ENCODE measurements around the gene RNASE1.

RNASE1 gene

DNA sequence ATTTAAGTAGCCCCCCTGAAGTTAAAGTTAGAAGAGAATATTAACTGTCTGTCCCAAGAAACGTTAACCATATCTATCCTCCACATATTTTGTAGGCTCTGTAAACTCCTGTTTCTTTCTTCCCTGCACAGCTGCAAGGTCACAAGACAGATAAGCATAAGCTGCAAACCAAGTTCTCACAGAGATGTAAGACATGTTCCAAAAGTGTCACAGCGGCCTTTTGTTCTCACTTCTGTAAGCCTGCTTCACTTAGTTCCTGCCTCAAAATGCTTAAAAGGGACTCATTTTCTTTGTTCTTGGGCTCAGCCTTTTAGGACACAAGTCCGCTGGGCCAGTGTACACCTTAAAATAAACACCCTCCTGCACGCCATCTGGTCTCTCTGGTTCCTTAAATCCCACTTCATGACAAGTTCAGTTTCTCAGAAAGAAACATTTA is 3.2 kb downstream of the RNASE1 start:
- Histone ChIP-seq H2AFZ (ENCODE audit: low read depth, low read length) (no peak overlapping the region), H3K4me2 (ENCODE audit: low read length) (peak overlapping the region; percentile 59), H3K27me3 (ENCODE audit: low read depth, low read length) (0 out of 2 replicates have a peak, but pooled peaks cover 4% of the 10 kb centered on the region), H3K9ac (ENCODE audit: low read length) (no peak overlapping the region; the same call in 1 of the 2 replicates), H3K4me3 (ENCODE audit: low read length) (no peak overlapping the region; the same call in 1 of the 2 replicates), H3K9me3 (ENCODE audit: insufficient read depth, low read length) (no peaks in the 10 kb centered on the region), H3K36me3 (replicated peaks; ENCODE audit: low read depth, low read length) (no peaks in the 10 kb centered on the region), H3K79me2 (ENCODE audit: low read length) (no peaks in the 10 kb centered on the region), H3K27ac (ENCODE audit: low read length) (0 out of 2 replicates have a peak overlapping the region, but pooled peaks have one; percentile 1), H3K4me1 (ENCODE audit: low read length) (peaks cover 35% of the 10 kb centered on the region), H4K20me1 (ENCODE audit: insufficient read depth, low read length) (no peaks in the 10 kb centered on the region)
- TF ChIP-seq, protein P1, sequence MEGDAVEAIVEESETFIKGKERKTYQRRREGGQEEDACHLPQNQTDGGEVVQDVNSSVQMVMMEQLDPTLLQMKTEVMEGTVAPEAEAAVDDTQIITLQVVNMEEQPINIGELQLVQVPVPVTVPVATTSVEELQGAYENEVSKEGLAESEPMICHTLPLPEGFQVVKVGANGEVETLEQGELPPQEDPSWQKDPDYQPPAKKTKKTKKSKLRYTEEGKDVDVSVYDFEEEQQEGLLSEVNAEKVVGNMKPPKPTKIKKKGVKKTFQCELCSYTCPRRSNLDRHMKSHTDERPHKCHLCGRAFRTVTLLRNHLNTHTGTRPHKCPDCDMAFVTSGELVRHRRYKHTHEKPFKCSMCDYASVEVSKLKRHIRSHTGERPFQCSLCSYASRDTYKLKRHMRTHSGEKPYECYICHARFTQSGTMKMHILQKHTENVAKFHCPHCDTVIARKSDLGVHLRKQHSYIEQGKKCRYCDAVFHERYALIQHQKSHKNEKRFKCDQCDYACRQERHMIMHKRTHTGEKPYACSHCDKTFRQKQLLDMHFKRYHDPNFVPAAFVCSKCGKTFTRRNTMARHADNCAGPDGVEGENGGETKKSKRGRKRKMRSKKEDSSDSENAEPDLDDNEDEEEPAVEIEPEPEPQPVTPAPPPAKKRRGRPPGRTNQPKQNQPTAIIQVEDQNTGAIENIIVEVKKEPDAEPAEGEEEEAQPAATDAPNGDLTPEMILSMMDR (IDR thresholded peaks at IDR 0.05; ENCODE audit: low read depth, low read length), result no peak
- TF ChIP-seq EZH2phosphoT487 (IDR thresholded peaks at IDR 0.05; ENCODE audit: low read depth), result no peak

DNA sequence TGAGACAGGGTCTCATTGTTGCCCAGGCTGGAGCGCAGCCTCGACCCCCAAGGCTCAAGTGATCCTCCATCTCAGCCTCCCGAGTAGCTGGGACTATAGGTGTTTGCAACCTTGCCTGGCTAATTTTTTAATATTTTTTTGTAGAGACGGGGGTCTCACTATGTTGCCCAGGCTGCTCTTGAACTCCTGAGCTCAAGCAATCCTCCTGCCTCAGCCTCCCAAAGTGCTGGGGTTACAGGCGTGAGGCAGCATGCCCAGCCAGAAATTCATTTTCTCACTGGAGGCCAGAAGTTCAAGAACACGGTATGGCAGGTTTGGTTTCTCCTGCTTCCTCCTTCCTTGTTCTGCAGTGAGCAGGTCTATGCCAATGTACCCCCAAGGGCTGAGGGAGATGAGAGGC is 3.7 kb downstream of the RNASE1 start:
- Histone ChIP-seq H3K79me2 (ENCODE audit: low read length) (no peaks in the 10 kb centered on the region), H2AFZ (ENCODE audit: low read depth, low read length) (no peak overlapping the region), H3K4me1 (ENCODE audit: low read length) (peaks cover 35% of the 10 kb centered on the region), H3K27ac (ENCODE audit: low read length) (no peak overlapping the region), H3K9ac (ENCODE audit: low read length) (no peak overlapping the region), H3K27me3 (ENCODE audit: low read depth, low read length) (0 out of 2 replicates have a peak, but pooled peaks cover 4% of the 10 kb centered on the region), H4K20me1 (ENCODE audit: insufficient read depth, low read length) (no peaks in the 10 kb centered on the region), H3K4me2 (ENCODE audit: low read length) (peak overlapping the region; percentile 59; the same call in 1 of the 2 replicates), H3K36me3 (replicated peaks; ENCODE audit: low read depth, low read length) (no peaks in the 10 kb centered on the region), H3K4me3 (ENCODE audit: low read length) (no peak overlapping the region), H3K9me3 (ENCODE audit: insufficient read depth, low read length) (no peaks in the 10 kb centered on the region)
- no peak for TF ChIP-seq EZH2phosphoT487 (IDR thresholded peaks at IDR 0.05; ENCODE audit: low read depth)
- TF ChIP-seq, protein P1 (IDR thresholded peaks at IDR 0.05; ENCODE audit: low read depth, low read length), result no peak

DNA sequence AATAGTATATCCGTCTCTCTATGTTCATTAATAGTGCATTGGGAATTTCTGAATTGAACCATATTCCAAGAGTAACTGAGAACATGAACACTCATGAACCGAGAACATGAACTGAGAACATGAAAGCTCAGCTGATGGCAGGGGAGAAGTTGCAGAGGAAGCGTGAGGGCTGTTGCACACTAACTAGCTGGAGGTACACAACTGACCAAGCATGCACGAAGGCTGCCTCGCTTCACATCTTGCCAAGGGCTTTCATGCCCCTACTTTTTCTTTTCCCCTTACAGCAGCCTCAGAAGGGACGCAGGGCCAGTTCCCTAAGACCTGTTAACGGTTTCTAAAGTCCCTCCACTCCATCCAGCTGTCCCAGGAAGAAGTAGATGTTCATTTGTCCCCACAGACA is 4.3 kb downstream of the RNASE1 start:
- Histone ChIP-seq H3K9ac (ENCODE audit: low read length) (peak overlapping the region; percentile 20; the same call in 1 of the 2 replicates), H3K79me2 (ENCODE audit: low read length) (no peaks in the 10 kb centered on the region), H3K36me3 (replicated peaks; ENCODE audit: low read depth, low read length) (no peaks in the 10 kb centered on the region), H3K27ac (ENCODE audit: low read length) (0 out of 2 replicates have a peak overlapping the region, but pooled peaks have one; percentile 27), H4K20me1 (ENCODE audit: insufficient read depth, low read length) (no peaks in the 10 kb centered on the region), H3K27me3 (ENCODE audit: low read depth, low read length) (0 out of 2 replicates have a peak, but pooled peaks cover 4% of the 10 kb centered on the region), H2AFZ (ENCODE audit: low read depth, low read length) (peak overlapping the region; percentile 22; the same call in 1 of the 2 replicates), H3K4me2 (ENCODE audit: low read length) (peak overlapping the region; percentile 60), H3K9me3 (ENCODE audit: insufficient read depth, low read length) (no peaks in the 10 kb centered on the region), H3K4me3 (ENCODE audit: low read length) (peak overlapping the region; percentile 14; the same call in 1 of the 2 replicates), H3K4me1 (ENCODE audit: low read length) (peaks cover 35% of the 10 kb centered on the region)
- TF ChIP-seq, protein P1 (IDR thresholded peaks at IDR 0.05; ENCODE audit: low read depth, low read length), result no peak
- no peak for TF ChIP-seq EZH2phosphoT487 (IDR thresholded peaks at IDR 0.05; ENCODE audit: low read depth)

DNA sequence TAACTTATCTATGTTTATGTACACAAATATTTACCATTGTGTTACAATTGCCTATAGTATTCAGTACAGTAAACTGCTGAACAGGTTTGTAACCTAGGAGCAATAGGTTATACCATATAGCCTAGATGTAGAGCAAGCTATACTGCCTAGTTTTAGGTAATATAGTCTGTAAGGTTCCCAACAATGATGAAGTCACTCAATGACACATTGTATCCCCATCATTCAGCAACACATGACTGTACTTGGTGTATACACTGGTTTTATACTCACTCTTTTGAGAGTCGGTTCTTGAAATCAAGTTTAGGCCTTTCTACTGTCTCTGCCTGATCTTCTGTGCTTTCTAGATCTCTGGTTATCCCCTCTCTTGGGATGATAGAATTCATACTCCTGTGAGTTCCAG is 5.5 kb downstream of the RNASE1 start:
- TF ChIP-seq EZH2phosphoT487 (IDR thresholded peaks at IDR 0.05; ENCODE audit: low read depth), result no peak
- TF ChIP-seq, protein P1 (IDR thresholded peaks at IDR 0.05; ENCODE audit: low read depth, low read length), result no peak
- Histone ChIP-seq H2AFZ (ENCODE audit: low read depth, low read length) (no peak overlapping the region), H4K20me1 (ENCODE audit: insufficient read depth, low read length) (no peaks in the 10 kb centered on the region), H3K9me3 (ENCODE audit: insufficient read depth, low read length) (no peaks in the 10 kb centered on the region), H3K27ac (ENCODE audit: low read length) (no peak overlapping the region), H3K4me1 (ENCODE audit: low read length) (peaks cover 35% of the 10 kb centered on the region), H3K9ac (ENCODE audit: low read length) (no peak overlapping the region), H3K27me3 (ENCODE audit: low read depth, low read length) (0 out of 2 replicates have a peak, but pooled peaks cover 4% of the 10 kb centered on the region), H3K36me3 (replicated peaks; ENCODE audit: low read depth, low read length) (no peaks in the 10 kb centered on the region), H3K4me2 (ENCODE audit: low read length) (no peak overlapping the region), H3K4me3 (ENCODE audit: low read length) (no peak overlapping the region), H3K79me2 (ENCODE audit: low read length) (no peaks in the 10 kb centered on the region)

Measured in OCI-LY3 (cell line).